Lung (tissue), 12 donors: ENCODE results near the gene SMC4. TPM values are rescaled to one million over a fixed set of nuclear protein-coding genes. Genes with fewer than 3 reads are reported as not detected.

Experiments used
- ATAC-seq: fragments of 200-7000 bp; cut with Tn5 transposase; one replicate; pipeline ENCODE4 v1.9.1; 2020; ENCODE audit warnings: moderate number of reproducible peaks; ENCODE audit not compliant: insufficient read depth, low FRiP score
- DNase-seq, 3 donors: peaks; one replicate each; pipeline ENCODE4 v3.0.0-alpha.2; 2013 to 2017
- H3K27ac ChIP-seq, 2 donors: one replicate each; pipeline ENCODE4 v1.5.1; 2013; ENCODE audit warnings: mild to moderate bottlenecking in 2 of 2, moderate library complexity in 2 of 2, control low read depth in 1 of 2, inconsistent platforms in 1 of 2, low read depth in 1 of 2, low read length in 1 of 2
- H3K27me3 ChIP-seq, 3 donors: one replicate each; pipeline ENCODE4 v1.5.1; 2013; ENCODE audit warnings: low read length in 2 of 3; ENCODE audit not compliant: control insufficient read depth in 3 of 3, insufficient read depth in 3 of 3
- H3K36me3 ChIP-seq, 4 donors: one replicate each; pipeline ENCODE4 v1.5.1; 2013; ENCODE audit warnings: low read length in 4 of 4, mild to moderate bottlenecking in 1 of 4, moderate library complexity in 1 of 4; ENCODE audit not compliant: control insufficient read depth in 4 of 4, insufficient read depth in 4 of 4
- H3K4me1 ChIP-seq, 5 donors: one replicate each; pipeline ENCODE4 v1.5.1; 2013; ENCODE audit warnings: low read length in 5 of 5, mild to moderate bottlenecking in 2 of 5, moderate library complexity in 1 of 5; ENCODE audit not compliant: control insufficient read depth in 5 of 5, insufficient read depth in 5 of 5
- H3K4me3 ChIP-seq: one replicate; pipeline ENCODE4 v1.5.1; 2013; ENCODE audit warnings: mild to moderate bottlenecking, control low read depth, moderate library complexity
- H3K9ac ChIP-seq, 2 donors: one replicate each; pipeline ENCODE4 v1.5.1; 2013; ENCODE audit warnings: low read length in 2 of 2, control low read depth in 1 of 2; ENCODE audit not compliant: insufficient read depth in 1 of 2
- H3K9me3 ChIP-seq, 4 donors: one replicate each; pipeline ENCODE4 v1.5.1; 2013; ENCODE audit warnings: low read length in 3 of 4, mild to moderate bottlenecking in 1 of 4, moderate library complexity in 1 of 4; ENCODE audit not compliant: control insufficient read depth in 4 of 4, insufficient read depth in 3 of 4
- CTCF ChIP-seq: IDR thresholded peaks from 2 replicates; pipeline ENCODE4 v1.5.1; 2012; ENCODE audit warnings: mild to moderate bottlenecking; ENCODE audit errors: control extremely low read depth, extremely low read depth
- WGBS, 2 donors: extraction: QIAGEN DNeasy Blood & Tissue Kit; methylation state at CpG; one replicate each; pipeline ENCODE4 v1.1.7; 2013; 5-methylcytosine and 5-hydroxymethylcytosine counted together
- polyA plus RNA-seq, 2 donors: library from polyadenylated mRNA; stranded (reverse); fragments of 200-250 nt; gene quantifications; one replicate each; pipeline ENCODE4 v1.2.1, GENCODE V29; 2013
- total RNA-seq, 2 donors: library from RNA; depleted of rRNA in 1 of 2; stranded (reverse); fragments of >200 nt in 1 of 2; gene quantifications; one replicate each; pipeline ENCODE4 v1.2.1, GENCODE V29; 2014 to 2021
- donor health status: control.
- donor health status: control.
- donor health status: Bipolar disorder and iron deficiency.
- donor health status: healthy.
- donor health status: DM: yes; HTN: yes; CAD: no.

The SMC4 gene
- total and polyA plus RNA-seq, 4 donors, result 13.0 to 258 (median 56.3) TPM

GRCh38 chr3:160393346-160394008, 6.0 kb upstream of the SMC4 start:
- ATAC-seq, result no peak
- no peak overlapping the region for H3K4me3 ChIP-seq
- WGBS, 2 donors, result 80 to 81% methylated on average over 2 of the region's 2 CpGs
- H3K9me3 ChIP-seq, result no peaks in the 10 kb centered on the region
- no peak overlapping the region for H3K9ac ChIP-seq
- no peak for DNase-seq
- H3K36me3 ChIP-seq, result no peaks in the 10 kb centered on the region
- no peak overlapping the region for H3K27ac ChIP-seq
- TF ChIP-seq CTCF, result no peak
- peaks cover 0 to 7% (median 0%) of the 10 kb centered on the region in 5 donors for H3K4me1 ChIP-seq
- no peaks in the 10 kb centered on the region for H3K27me3 ChIP-seq

- no peaks in the 10 kb centered on the region for H3K36me3 ChIP-seq
- no peaks in the 10 kb centered on the region for H3K9me3 ChIP-seq
- no peak for DNase-seq
- peaks cover 0 to 7% (median 0%) of the 10 kb centered on the region in 5 donors for H3K4me1 ChIP-seq
- no peaks in the 10 kb centered on the region for H3K27me3 ChIP-seq
- no peak for TF ChIP-seq CTCF
- H3K9ac ChIP-seq, result no peak overlapping the region
- H3K27ac ChIP-seq, result no peak overlapping the region
- ATAC-seq, result no peak
- 76 to 85% methylated on average over 3 of the region's 3 CpGs for WGBS, 2 donors
- H3K4me3 ChIP-seq, result no peak overlapping the region
Measured at GRCh38 chr3:160394009-160394392, 5.4 kb upstream of the SMC4 start.

DNA sequence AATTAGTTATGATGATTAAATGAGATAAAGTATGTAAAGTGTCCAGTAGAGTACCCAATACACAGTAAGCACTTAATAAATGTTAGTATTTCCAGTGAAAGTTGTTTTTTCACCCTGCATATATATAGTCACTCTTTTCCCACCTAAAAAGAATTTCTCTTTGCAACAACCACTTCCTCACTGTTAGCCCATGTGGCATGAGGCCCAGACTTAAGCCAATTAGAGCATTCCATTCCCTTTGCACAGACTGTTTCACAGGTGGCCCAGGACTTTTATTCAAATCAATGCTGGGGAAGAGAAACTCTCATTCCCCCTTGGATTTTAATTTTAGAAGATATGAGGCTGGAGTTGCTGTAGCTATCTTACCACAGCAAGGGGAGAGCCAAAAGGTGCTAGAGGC, 4.2 kb upstream of the SMC4 start:
- no peak for ATAC-seq
- H3K36me3 ChIP-seq, result peaks cover 0 to 5% (median 0%) of the 10 kb centered on the region in 4 donors
- H3K9me3 ChIP-seq, result no peaks in the 10 kb centered on the region
- H3K27me3 ChIP-seq, result no peaks in the 10 kb centered on the region
- peaks cover 0 to 7% (median 0%) of the 10 kb centered on the region in 5 donors for H3K4me1 ChIP-seq
- peak in 1 of 3 donors; percentile 58 for DNase-seq
- TF ChIP-seq CTCF, result no peak
- peak overlapping the region in 1 of 2 donors; percentile 47 for H3K27ac ChIP-seq
- no peak overlapping the region for H3K9ac ChIP-seq
- no peak overlapping the region for H3K4me3 ChIP-seq

DNA sequence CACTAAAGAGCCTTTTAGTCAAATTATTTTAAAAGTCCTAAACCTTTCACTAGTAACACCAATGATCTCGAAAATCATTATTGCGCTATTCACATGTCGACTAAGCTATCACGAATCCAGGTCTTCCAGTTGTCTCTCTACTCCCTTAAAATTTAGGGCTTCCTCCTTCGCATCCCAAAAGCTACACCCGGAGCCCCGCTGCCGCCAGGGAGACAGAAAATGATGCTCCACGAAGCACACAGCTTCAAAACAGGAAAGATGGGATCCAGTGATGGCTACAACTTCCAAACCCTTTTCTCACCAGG, 678 bp upstream of the SMC4 start:
- TF ChIP-seq CTCF, result no peak
- H3K4me3 ChIP-seq, result peak overlapping the region; percentile 76
- H3K9ac ChIP-seq, result peak overlapping the region; percentile 32 to 91
- H3K27me3 ChIP-seq, result no peaks in the 10 kb centered on the region
- DNase-seq (no peak), ATAC-seq (peak; percentile 0)
- peak overlapping the region; percentile 54 to 86 for H3K27ac ChIP-seq
- peaks cover 0 to 5% (median 0%) of the 10 kb centered on the region in 4 donors for H3K36me3 ChIP-seq
- no peaks in the 10 kb centered on the region for H3K9me3 ChIP-seq
- H3K4me1 ChIP-seq, result peaks cover 0 to 19% (median 3%) of the 10 kb centered on the region in 5 donors
- 0 to 1% methylated on average over 9 of the region's 9 CpGs for WGBS, 2 donors
